SJCRH30 (cell line): ENCODE results near the gene ANHX. TPM values are rescaled to one million over a fixed set of nuclear protein-coding genes. Genes with fewer than 3 reads are reported as not detected.

Experiments
- DNase-seq, 2 experiments: peaks; one replicate each; pipeline ENCODE4 v3.0.0-alpha.2; 2015 to 2020
- H3K27ac ChIP-seq: fragments of 250-450 bp; sonication (Bioruptor Pico); 2 replicates; pipeline ENCODE4 v1.5.1; 2020; ENCODE audit warnings: mild to moderate bottlenecking, moderate library complexity
- H3K27me3 ChIP-seq: fragments of 250-450 bp; sonication (Bioruptor Pico); 2 replicates; pipeline ENCODE4 v1.5.1; 2020; ENCODE audit warnings: mild to moderate bottlenecking, moderate library complexity
- H3K36me3 ChIP-seq: fragments of 250-450 bp; sonication (Bioruptor Pico); 2 replicates; pipeline ENCODE4 v1.5.1; 2020; ENCODE audit warnings: mild to moderate bottlenecking, moderate library complexity
- H3K4me1 ChIP-seq: fragments of 250-450 bp; sonication (Bioruptor Pico); 2 replicates; pipeline ENCODE4 v1.5.1; 2020; ENCODE audit warnings: mild to moderate bottlenecking, moderate library complexity
- H3K4me3 ChIP-seq: fragments of 250-450 bp; sonication (Bioruptor Pico); 2 replicates; pipeline ENCODE4 v1.5.1; 2020; ENCODE audit warnings: mild to moderate bottlenecking, moderate library complexity
- H3K9me3 ChIP-seq: fragments of 250-450 bp; sonication (Bioruptor Pico); replicated peaks from 2 replicates; pipeline ENCODE4 v1.5.1; 2020; ENCODE audit warnings: mild to moderate bottlenecking, moderate library complexity
- total RNA-seq: library from RNA; depleted of rRNA; stranded (reverse); fragments of >200 nt; shearing (Covaris generic); gene quantifications from 2 replicates; pipeline ENCODE4 v1.2.3, GENCODE V29; 2014; rRNA removed

The ANHX gene
- total RNA-seq, 1 experiment from 2014 or later = not detected

DNA sequence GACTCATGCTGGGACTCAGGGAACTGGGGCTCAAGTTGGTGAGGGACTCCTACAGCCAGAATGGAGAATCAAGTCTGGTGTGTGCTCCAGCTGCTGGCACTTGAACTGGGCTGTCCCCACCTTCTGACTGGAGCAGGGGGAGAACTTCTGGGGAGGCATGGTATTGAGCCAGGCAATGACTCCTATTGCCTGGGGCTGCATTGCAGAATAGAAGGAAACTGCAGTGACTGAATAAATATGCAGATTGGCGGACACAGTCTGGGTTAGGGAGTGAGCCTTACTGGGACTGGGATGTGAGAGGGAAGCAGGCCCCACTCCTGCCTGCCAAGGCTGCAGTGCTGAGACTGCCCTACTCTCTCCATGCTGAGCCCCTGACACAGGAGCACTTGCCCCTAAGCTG lies 63.2 kb downstream of the ANHX start:
- Histone ChIP-seq H3K4me1 (no peaks in the 10 kb centered on the region), H3K36me3 (no peaks in the 10 kb centered on the region), H3K4me3 (no peak overlapping the region), H3K27ac (no peak overlapping the region), H3K9me3 (peaks cover 3% of the 10 kb centered on the region; the same call in 1 of the 2 replicates), H3K27me3 (no peaks in the 10 kb centered on the region)
- DNase-seq = no peak

Other genes starting within 250 kb of the ANHX start
- gene ZNF26, start 249.5 kb downstream of the ANHX start, total RNA-seq = 11.8 and 12.6 TPM in 2 replicates
- 25.3 and 32.6 TPM in 2 replicates for gene ZNF84, start 198.4 kb downstream of the ANHX start, total RNA-seq
- 9.4 and 11.9 TPM in 2 replicates for gene ZNF140, start 155.0 kb downstream of the ANHX start, total RNA-seq
- 2.8 and 3.7 TPM in 2 replicates for gene ZNF891, start 105.6 kb downstream of the ANHX start, total RNA-seq
- 13.0 and 14.1 TPM in 2 replicates for gene ZNF10, start 105.2 kb downstream of the ANHX start, total RNA-seq
- 6.3 and 8.3 TPM in 2 replicates for gene ZNF268, start 54.4 kb downstream of the ANHX start, total RNA-seq